A549 (cell line): ENCODE data around the gene AQR. TPM values are rescaled to one million over a fixed set of nuclear protein-coding genes. Genes with fewer than 3 reads are reported as not detected.
A peak's percentile ranks its signal among the peaks of the same experiment; 100 is the strongest.

Experiments used
- ATAC-seq, 2 experiments: fragments of 200-7000 bp in 1 of 2; fragments of >200 bp in 1 of 2; cut with Nextera tagmentation in 1 of 2; cut with Tn5 transposase in 1 of 2; 3 replicates each; pipeline versions ENCODE4 v1.8.0 to v1.9.1; 2018 to 2020; ENCODE audit warnings: mild to moderate bottlenecking in 1 of 2, moderate library complexity in 1 of 2
- CTCF ChIA-PET: fragments of 300-600 bp; sonication (Branson Sonifier 250); formaldehyde crosslinking; extraction: SDS; loops from one replicate; lab custom pipeline; 2021; ENCODE audit warnings: antibody characterized with exemption, inconsistent platforms; lab: Yijun Ruan, JAX
- POLR2A ChIA-PET: fragments of 350-600 bp; formaldehyde crosslinking; extraction: SDS; loops from one replicate; lab custom pipeline; 2021; ENCODE audit warnings: antibody characterized with exemption, inconsistent platforms; lab: Yijun Ruan, JAX
- DNase-seq, 2 experiments: peaks; one replicate each; pipeline versions ENCODE4 v3.0.0 to v3.0.0-alpha.2; 2011 to 2016; ENCODE audit warnings: low read depth in 1 of 2, low spot score in 1 of 2
- FAIRE-seq: peaks from 2 replicates; lab custom pipeline; 2011; peaks lifted over from hg19 to GRCh38; lab: Jason Lieb, UNC
- H3K27ac ChIP-seq, 2 experiments: fragments of >200 bp; sonication (Bioruptor Twin); formaldehyde crosslinking; 3 replicates each; pipeline ENCODE4 v1.5.1; 2016 to 2017
- H3K4me1 ChIP-seq: fragments of >200 bp; sonication (Bioruptor Twin); formaldehyde crosslinking; 3 replicates; pipeline ENCODE4 v1.6.1; 2016
- H3K4me2 ChIP-seq: fragments of >200 bp; sonication (Bioruptor Twin); formaldehyde crosslinking; 3 replicates; pipeline ENCODE4 v1.6.1; 2016
- H3K4me3 ChIP-seq: fragments of >200 bp; sonication (Bioruptor Twin); formaldehyde crosslinking; 3 replicates; pipeline ENCODE4 v1.5.1; 2016
- H3K9me3 ChIP-seq: fragments of >200 bp; sonication (Bioruptor Twin); formaldehyde crosslinking; 3 replicates; pipeline ENCODE4 v1.6.1; 2016
- CBX2 ChIP-seq: fragments of 200-600 bp; sonication (generic); IDR thresholded peaks from 2 replicates; pipeline ENCODE4 v1.6.1; 2016; ENCODE audit warnings: low read depth, mild to moderate bottlenecking, borderline replicate concordance
- CBX8 ChIP-seq: fragments of 200-600 bp; sonication (generic); IDR thresholded peaks from 2 replicates; pipeline ENCODE4 v1.6.1; 2016
- EHF ChIP-seq: fragments of 250-450 bp; sonication (Bioruptor Pico); IDR thresholded peaks from 2 replicates; pipeline ENCODE4 v1.5.0; 2020; ENCODE audit warnings: mild to moderate bottlenecking
- FOSB ChIP-seq: fragments of 250-450 bp; sonication (Bioruptor Pico); IDR thresholded peaks from 2 replicates; pipeline ENCODE4 v1.5.0; 2020; ENCODE audit warnings: mild to moderate bottlenecking, moderate library complexity
- FOXS1 ChIP-seq: fragments of 250-450 bp; sonication (Bioruptor Pico); IDR thresholded peaks from 2 replicates; pipeline ENCODE4 v1.5.0; 2020; ENCODE audit warnings: mild to moderate bottlenecking, moderate library complexity
- HOXA7 ChIP-seq: fragments of 250-450 bp; sonication (Bioruptor Pico); IDR thresholded peaks from 2 replicates; pipeline ENCODE4 v1.5.0; 2020; ENCODE audit warnings: mild to moderate bottlenecking, moderate library complexity
- JUN ChIP-seq, 2 experiments: fragments of >200 bp; sonication (Bioruptor Twin); formaldehyde crosslinking; IDR thresholded peaks; 2 replicates in 1 of 2; 3 replicates in 1 of 2; pipeline ENCODE4 v1.6.1; 2016 to 2017
- JUNB ChIP-seq: fragments of >200 bp; sonication (Bioruptor Twin); formaldehyde crosslinking; IDR thresholded peaks from 2 replicates; pipeline ENCODE4 v1.6.1; 2016
- KDM5A ChIP-seq: fragments of 200-600 bp; sonication (generic); IDR thresholded peaks from 2 replicates; pipeline ENCODE4 v1.6.1; 2016; ENCODE audit warnings: antibody characterized with exemption, mild to moderate bottlenecking
- MAFK ChIP-seq: fragments of 450-650 bp; IDR thresholded peaks from 2 replicates; pipeline ENCODE4 v1.6.1; 2014; ENCODE audit not compliant: partially characterized antibody
- MAZ ChIP-seq: fragments of 150-350 bp; IDR thresholded peaks from 2 replicates; pipeline ENCODE4 v1.6.1; 2014; ENCODE audit warnings: antibody characterized with exemption, low read depth, low read length, borderline replicate concordance
- MYC ChIP-seq: IDR thresholded peaks from 2 replicates; pipeline ENCODE4 v1.6.1; 2012; ENCODE audit warnings: mild to moderate bottlenecking, inconsistent platforms, low read length, improper control_type of control experiment, borderline replicate concordance
- POLR2A ChIP-seq: IDR thresholded peaks from 2 replicates; pipeline ENCODE4 v1.6.1; 2012; ENCODE audit warnings: mild to moderate bottlenecking, low read length
- POLR2AphosphoS2 ChIP-seq: conservative IDR thresholded peaks from 2 replicates; pipeline ENCODE4 v1.6.1; 2012; ENCODE audit warnings: low read length, improper control_type of control experiment, inconsistent platforms
- RNF2 ChIP-seq: fragments of 200-600 bp; sonication (generic); IDR thresholded peaks from 2 replicates; pipeline ENCODE4 v1.6.1; 2016; ENCODE audit warnings: low read depth, mild to moderate bottlenecking, antibody characterized with exemption, moderate library complexity, borderline replicate concordance
- ZC3H11A ChIP-seq: fragments of 450-650 bp; IDR thresholded peaks from 2 replicates; pipeline ENCODE4 v1.6.1; 2014; ENCODE audit warnings: antibody characterized with exemption, mild to moderate bottlenecking
- ZFP36 ChIP-seq: fragments of 450-650 bp; IDR thresholded peaks from 2 replicates; pipeline ENCODE4 v1.6.1; 2014; ENCODE audit warnings: borderline replicate concordance; ENCODE audit not compliant: partially characterized antibody
- ZNF302 ChIP-seq: fragments of 250-450 bp; sonication (Bioruptor Pico); IDR thresholded peaks from 2 replicates; pipeline ENCODE4 v1.9.0; 2021; ENCODE audit warnings: inconsistent platforms, mild to moderate bottlenecking, moderate library complexity
- WGBS: methylation state at CpG from one replicate; pipeline ENCODE4 v1.1.6; 2017; ENCODE audit errors: missing lambda C conversion rate; 5-methylcytosine and 5-hydroxymethylcytosine counted together
- polyA plus RNA-seq, 4 experiments: library from polyadenylated mRNA; depleted of rRNA in 3 of 4; stranded (reverse); fragments of >200 nt; fragmentation: RNase III in 1 of 4; extraction: RNeasy Plus Mini Kit Qiagen cat#74134 plus additional on column Dnase treatment in 1 of 4; gene quantifications; 2 replicates in 3 of 4; 3 replicates in 1 of 4; pipeline ENCODE4 v1.2.3, GENCODE V29; 2011 to 2017
- TF ChIP-seq, protein P1 (sequence below): fragments of 250-450 bp; sonication (Bioruptor Pico); IDR thresholded peaks from 2 replicates; pipeline ENCODE4 v1.5.0; 2020; ENCODE audit warnings: low read depth, mild to moderate bottlenecking, moderate library complexity
- TF ChIP-seq, protein P2 (sequence below): fragments of >200 bp; sonication (Bioruptor Twin); formaldehyde crosslinking; IDR thresholded peaks from 2 replicates; pipeline ENCODE4 v1.6.1; 2016
- TF ChIP-seq, protein P3 (sequence below): IDR thresholded peaks from 2 replicates; pipeline ENCODE4 v1.6.1; 2012; ENCODE audit warnings: low read depth, borderline replicate concordance
- TF ChIP-seq, protein P4 (sequence below): fragments of >200 bp; sonication (Bioruptor Twin); formaldehyde crosslinking; IDR thresholded peaks from 3 replicates; pipeline ENCODE4 v1.5.1; 2016
- TF ChIP-seq, protein P5 (sequence below): fragments of 150-350 bp; IDR thresholded peaks from 2 replicates; pipeline ENCODE4 v1.6.1; 2014; ENCODE audit warnings: low read depth, mild to moderate bottlenecking, low read length
- TF ChIP-seq, protein P6 (sequence below): IDR thresholded peaks from 2 replicates; pipeline ENCODE4 v1.6.1; 2012

The AQR gene
- polyA plus RNA-seq, 2 of the 4 experiments (the other 2 are of a cell fraction), result 22.3 to 58.5 TPM

DNA sequence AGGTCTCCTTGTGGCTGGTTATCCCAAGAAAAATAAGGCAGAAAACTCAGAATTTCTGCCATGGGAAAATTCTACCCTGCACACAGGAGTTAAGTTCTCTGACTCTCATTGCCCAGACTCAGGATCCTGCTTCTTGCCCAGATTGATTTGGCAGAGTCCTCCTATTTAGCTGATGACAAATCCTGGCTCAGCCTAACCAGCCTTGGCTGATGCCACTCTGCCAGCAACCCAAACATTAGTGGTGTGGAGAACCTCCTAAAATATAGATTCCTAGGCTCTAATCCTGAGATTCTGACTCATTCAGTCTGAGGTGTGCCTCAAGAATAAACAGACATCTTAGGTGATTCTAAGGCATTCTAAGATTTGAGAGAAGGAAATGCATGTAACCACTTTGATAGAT lies 113.6 kb downstream of the AQR start (continued):
- TF ChIP-seq, protein P1, sequence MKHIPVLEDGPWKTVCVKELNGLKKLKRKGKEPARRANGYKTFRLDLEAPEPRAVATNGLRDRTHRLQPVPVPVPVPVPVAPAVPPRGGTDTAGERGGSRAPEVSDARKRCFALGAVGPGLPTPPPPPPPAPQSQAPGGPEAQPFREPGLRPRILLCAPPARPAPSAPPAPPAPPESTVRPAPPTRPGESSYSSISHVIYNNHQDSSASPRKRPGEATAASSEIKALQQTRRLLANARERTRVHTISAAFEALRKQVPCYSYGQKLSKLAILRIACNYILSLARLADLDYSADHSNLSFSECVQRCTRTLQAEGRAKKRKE, result no peak
- TF ChIP-seq POLR2AphosphoS2 (no peak), EHF (CRISPR knock-in tag) (no peak), MAFK (no peak)
- TF ChIP-seq, protein P2, sequence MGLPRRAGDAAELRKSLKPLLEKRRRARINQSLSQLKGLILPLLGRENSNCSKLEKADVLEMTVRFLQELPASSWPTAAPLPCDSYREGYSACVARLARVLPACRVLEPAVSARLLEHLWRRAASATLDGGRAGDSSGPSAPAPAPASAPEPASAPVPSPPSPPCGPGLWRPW, result no peak
- TF ChIP-seq, all 56 proteins: peak for 0

DNA sequence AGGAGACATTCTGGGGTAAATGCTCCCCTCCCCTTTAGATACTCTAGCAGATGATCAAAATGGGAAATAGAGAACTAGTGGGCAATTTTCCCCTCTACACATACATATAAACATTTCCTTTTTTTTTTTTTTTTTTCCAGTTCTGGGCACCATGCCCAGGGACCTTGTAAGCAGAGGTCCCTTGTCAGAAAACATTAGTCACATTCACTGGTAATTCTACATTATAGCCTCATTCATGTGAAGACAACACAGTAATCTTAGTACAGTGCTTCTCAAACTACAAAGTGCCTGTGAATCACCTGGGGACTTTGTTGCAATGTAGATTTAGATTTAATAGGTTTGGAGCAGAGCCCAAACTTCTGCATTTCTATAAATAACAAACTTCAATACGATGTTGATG lies 114.1 kb downstream of the AQR start:
- WGBS, result 42% methylated on average over 1 of the region's 1 CpG
- CTCF ChIA-PET, result interaction anchor here (1.6 to 1.7 kb wide), 3 partner anchors 13 to 16 kb away, joined by 3 to 6 read pairs (median 3); no protein-coding TSS in a partner anchor
- FAIRE-seq, result no peak
- TF ChIP-seq ZFP36 (no peak), CBX8 (no peak), CBX2 (no peak), KDM5A (no peak), ZC3H11A (no peak), POLR2A (no peak), MAZ (no peak), JUN (IDR thresholded peaks at IDR 0.05) (no peak), FOSB (CRISPR knock-in tag) (no peak), MYC (no peak), ZNF302 (no peak), RNF2 (no peak), HOXA7 (no peak), FOXS1 (CRISPR knock-in tag) (no peak), JUNB (no peak)
- TF ChIP-seq, protein P3, sequence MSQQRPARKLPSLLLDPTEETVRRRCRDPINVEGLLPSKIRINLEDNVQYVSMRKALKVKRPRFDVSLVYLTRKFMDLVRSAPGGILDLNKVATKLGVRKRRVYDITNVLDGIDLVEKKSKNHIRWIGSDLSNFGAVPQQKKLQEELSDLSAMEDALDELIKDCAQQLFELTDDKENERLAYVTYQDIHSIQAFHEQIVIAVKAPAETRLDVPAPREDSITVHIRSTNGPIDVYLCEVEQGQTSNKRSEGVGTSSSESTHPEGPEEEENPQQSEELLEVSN, result no peak
- TF ChIP-seq, protein P4, sequence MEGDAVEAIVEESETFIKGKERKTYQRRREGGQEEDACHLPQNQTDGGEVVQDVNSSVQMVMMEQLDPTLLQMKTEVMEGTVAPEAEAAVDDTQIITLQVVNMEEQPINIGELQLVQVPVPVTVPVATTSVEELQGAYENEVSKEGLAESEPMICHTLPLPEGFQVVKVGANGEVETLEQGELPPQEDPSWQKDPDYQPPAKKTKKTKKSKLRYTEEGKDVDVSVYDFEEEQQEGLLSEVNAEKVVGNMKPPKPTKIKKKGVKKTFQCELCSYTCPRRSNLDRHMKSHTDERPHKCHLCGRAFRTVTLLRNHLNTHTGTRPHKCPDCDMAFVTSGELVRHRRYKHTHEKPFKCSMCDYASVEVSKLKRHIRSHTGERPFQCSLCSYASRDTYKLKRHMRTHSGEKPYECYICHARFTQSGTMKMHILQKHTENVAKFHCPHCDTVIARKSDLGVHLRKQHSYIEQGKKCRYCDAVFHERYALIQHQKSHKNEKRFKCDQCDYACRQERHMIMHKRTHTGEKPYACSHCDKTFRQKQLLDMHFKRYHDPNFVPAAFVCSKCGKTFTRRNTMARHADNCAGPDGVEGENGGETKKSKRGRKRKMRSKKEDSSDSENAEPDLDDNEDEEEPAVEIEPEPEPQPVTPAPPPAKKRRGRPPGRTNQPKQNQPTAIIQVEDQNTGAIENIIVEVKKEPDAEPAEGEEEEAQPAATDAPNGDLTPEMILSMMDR, result no peak
- TF ChIP-seq, protein P5, sequence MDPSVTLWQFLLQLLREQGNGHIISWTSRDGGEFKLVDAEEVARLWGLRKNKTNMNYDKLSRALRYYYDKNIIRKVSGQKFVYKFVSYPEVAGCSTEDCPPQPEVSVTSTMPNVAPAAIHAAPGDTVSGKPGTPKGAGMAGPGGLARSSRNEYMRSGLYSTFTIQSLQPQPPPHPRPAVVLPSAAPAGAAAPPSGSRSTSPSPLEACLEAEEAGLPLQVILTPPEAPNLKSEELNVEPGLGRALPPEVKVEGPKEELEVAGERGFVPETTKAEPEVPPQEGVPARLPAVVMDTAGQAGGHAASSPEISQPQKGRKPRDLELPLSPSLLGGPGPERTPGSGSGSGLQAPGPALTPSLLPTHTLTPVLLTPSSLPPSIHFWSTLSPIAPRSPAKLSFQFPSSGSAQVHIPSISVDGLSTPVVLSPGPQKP, result no peak
- TF ChIP-seq, protein P6, sequence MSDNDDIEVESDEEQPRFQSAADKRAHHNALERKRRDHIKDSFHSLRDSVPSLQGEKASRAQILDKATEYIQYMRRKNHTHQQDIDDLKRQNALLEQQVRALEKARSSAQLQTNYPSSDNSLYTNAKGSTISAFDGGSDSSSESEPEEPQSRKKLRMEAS, result no peak
- TF ChIP-seq, all 56 proteins: peak for 0
- Histone ChIP-seq H3K4me3 (no peak overlapping the region), H3K27ac (peak overlapping the region in 1 of 2 experiments; percentile 53; a peak in 3 of 6 replicates), H3K4me1 (peaks cover 17% of the 10 kb centered on the region; the same call in 2 of the 3 replicates), H3K4me2 (peak overlapping the region; percentile 16), H3K9me3 (no peaks in the 10 kb centered on the region)
- POLR2A ChIA-PET, result no interaction called here
- ATAC-seq, result peak; percentile 66 to 82; a peak in 4 of 6 replicates
- DNase-seq, result peak in 1 of 2 experiments; percentile 38
